HG03558 (cell line): ENCODE measurements around the gene UAP1.
A peak's percentile ranks its signal among the peaks of the same experiment; 100 is the strongest.

Experiments
- ATAC-seq: cut with Tn5 transposase; IDR thresholded peaks from one replicate; pipeline ENCODE4 v1.9.1; 2021; ENCODE audit warnings: moderate number of reproducible peaks; ENCODE audit not compliant: unreplicated experiment; ENCODE audit errors: extremely low read depth

The UAP1 gene

GRCh38 chr1:162561616-162562469 is at the start of gene UAP1:
TSS of gene UAP1 (plus strand) at chr1:162561722. CDS start at chr1:162566069, 4,347 bp downstream.
- peak; percentile 11 for ATAC-seq

- ATAC-seq = no peak
Observed at GRCh38 chr1:162527314-162527713, 34.2 kb upstream of the UAP1 start.

- ATAC-seq = peak; percentile 83
Observed at GRCh38 chr1:162530307-162530987, 31.1 kb upstream of the UAP1 start.

GRCh38 chr1:162530988-162531319 is 30.6 kb upstream of the UAP1 start:
- ATAC-seq = no peak

GRCh38 chr1:162535501-162535900 is 26.0 kb upstream of the UAP1 start:
- ATAC-seq = no peak

- no peak for ATAC-seq
Observed at GRCh38 chr1:162536511-162536910, 25.0 kb upstream of the UAP1 start.

- no peak for ATAC-seq
Observed at GRCh38 chr1:162537216-162537615, 24.3 kb upstream of the UAP1 start.

- ATAC-seq = no peak
Observed at GRCh38 chr1:162538815-162539431, 22.6 kb upstream of the UAP1 start.

- ATAC-seq = no peak
Observed at GRCh38 chr1:162541619-162542141, 19.8 kb upstream of the UAP1 start.

- no peak for ATAC-seq
Observed at GRCh38 chr1:162543228-162543627, 18.3 kb upstream of the UAP1 start.

GRCh38 chr1:162548170-162548569 is 13.4 kb upstream of the UAP1 start:
- no peak for ATAC-seq

GRCh38 chr1:162549001-162549400 is 12.5 kb upstream of the UAP1 start:
- no peak for ATAC-seq

GRCh38 chr1:162550925-162551324 is 10.6 kb upstream of the UAP1 start:
- no peak for ATAC-seq

GRCh38 chr1:162551969-162552683 is 9.4 kb upstream of the UAP1 start:
- ATAC-seq = no peak

- ATAC-seq = no peak
Observed at GRCh38 chr1:162552684-162553252, 8.8 kb upstream of the UAP1 start.

- ATAC-seq = no peak
Observed at GRCh38 chr1:162554258-162554657, 7.3 kb upstream of the UAP1 start.

GRCh38 chr1:162557536-162557935 is 4.0 kb upstream of the UAP1 start:
- ATAC-seq = no peak

GRCh38 chr1:162560303-162561036 is 1.1 kb upstream of the UAP1 start:
- no peak for ATAC-seq

GRCh38 chr1:162561037-162561615 is 396 bp upstream of the UAP1 start:
- ATAC-seq = peak; percentile 89
